GM12891 (cell line): Measurements from ENCODE around the gene ACAD9.

Experiments
- PAX5 ChIP-seq: IDR thresholded peaks from 2 replicates; pipeline ENCODE4 v1.6.1; 2011; ENCODE audit warnings: low read length, moderate library complexity, mild to moderate bottlenecking; ENCODE audit not compliant: insufficient read depth, severe bottlenecking
- POLR2A ChIP-seq: IDR thresholded peaks from 2 replicates; pipeline ENCODE4 v1.6.1; 2011; ENCODE audit warnings: low read depth, low read length, control low read depth
- POLR2AphosphoS5 ChIP-seq: IDR thresholded peaks from 2 replicates; pipeline ENCODE4 v1.6.1; 2011; ENCODE audit warnings: low read depth, low read length, control low read depth

- no peak for TF ChIP-seq POLR2AphosphoS5
- no peak for TF ChIP-seq POLR2A
- TF ChIP-seq PAX5: no peak
These were observed 24.1 kb downstream of the ACAD9 start for GRCh38 chr3:128903501-128903900.
